Spinal cord (tissue), 10 donors: ENCODE results near the gene IFI27L2. TPM values are rescaled to one million over a fixed set of nuclear protein-coding genes. Genes with fewer than 3 reads are reported as not detected.

ENCODE experiments used
- DNase-seq, 6 donors: peaks; one replicate each; pipeline versions ENCODE4 v3.0.0 to v3.0.0-alpha.2; 2013 to 2015; ENCODE audit warnings: low spot score in 6 of 6, low read depth in 4 of 6
- H3K27ac ChIP-seq: one replicate; pipeline ENCODE4 v1.5.1; 2013; ENCODE audit warnings: low read depth, low read length, control low read depth
- H3K27me3 ChIP-seq: one replicate; pipeline ENCODE4 v1.6.1; 2013; ENCODE audit warnings: low read length; ENCODE audit not compliant: control insufficient read depth, insufficient read depth
- H3K36me3 ChIP-seq: one replicate; pipeline ENCODE4 v1.6.1; 2013; ENCODE audit warnings: low read length; ENCODE audit not compliant: control insufficient read depth, insufficient read depth
- H3K4me1 ChIP-seq: one replicate; pipeline ENCODE4 v1.6.1; 2013; ENCODE audit warnings: low read length; ENCODE audit not compliant: control insufficient read depth, insufficient read depth
- H3K4me3 ChIP-seq: one replicate; pipeline ENCODE4 v1.5.1; 2013; ENCODE audit warnings: low read depth, low read length, control low read depth
- H3K9me3 ChIP-seq: one replicate; pipeline ENCODE4 v1.6.1; 2013; ENCODE audit warnings: low read length; ENCODE audit not compliant: control insufficient read depth, insufficient read depth
- WGBS: methylation state at CpG from one replicate; pipeline ENCODE4 v1.1.5; 2013; ENCODE audit warnings: missing lambda C conversion rate; ENCODE audit not compliant: insufficient coverage; 5-methylcytosine and 5-hydroxymethylcytosine counted together
- polyA plus RNA-seq, 2 donors: library from polyadenylated mRNA; unstranded; fragments of 120-200 nt; gene quantifications; one replicate each; pipeline ENCODE4 v1.2.1, GENCODE V29; 2013; ENCODE audit not compliant: insufficient read length in 2 of 2
- total RNA-seq, 2 donors: library from RNA; depleted of rRNA in 1 of 2; stranded (reverse); fragments of 120-200 nt in 1 of 2; fragments of >200 nt in 1 of 2; gene quantifications; one replicate each; pipeline versions ENCODE4 v1.2.3 to v1.2.4, GENCODE V29; 2013 to 2014
- donor health status: healthy.

Gene IFI27L2
- total and polyA plus RNA-seq, 4 donors: 38.4 to 114 (median 103) TPM

DNA sequence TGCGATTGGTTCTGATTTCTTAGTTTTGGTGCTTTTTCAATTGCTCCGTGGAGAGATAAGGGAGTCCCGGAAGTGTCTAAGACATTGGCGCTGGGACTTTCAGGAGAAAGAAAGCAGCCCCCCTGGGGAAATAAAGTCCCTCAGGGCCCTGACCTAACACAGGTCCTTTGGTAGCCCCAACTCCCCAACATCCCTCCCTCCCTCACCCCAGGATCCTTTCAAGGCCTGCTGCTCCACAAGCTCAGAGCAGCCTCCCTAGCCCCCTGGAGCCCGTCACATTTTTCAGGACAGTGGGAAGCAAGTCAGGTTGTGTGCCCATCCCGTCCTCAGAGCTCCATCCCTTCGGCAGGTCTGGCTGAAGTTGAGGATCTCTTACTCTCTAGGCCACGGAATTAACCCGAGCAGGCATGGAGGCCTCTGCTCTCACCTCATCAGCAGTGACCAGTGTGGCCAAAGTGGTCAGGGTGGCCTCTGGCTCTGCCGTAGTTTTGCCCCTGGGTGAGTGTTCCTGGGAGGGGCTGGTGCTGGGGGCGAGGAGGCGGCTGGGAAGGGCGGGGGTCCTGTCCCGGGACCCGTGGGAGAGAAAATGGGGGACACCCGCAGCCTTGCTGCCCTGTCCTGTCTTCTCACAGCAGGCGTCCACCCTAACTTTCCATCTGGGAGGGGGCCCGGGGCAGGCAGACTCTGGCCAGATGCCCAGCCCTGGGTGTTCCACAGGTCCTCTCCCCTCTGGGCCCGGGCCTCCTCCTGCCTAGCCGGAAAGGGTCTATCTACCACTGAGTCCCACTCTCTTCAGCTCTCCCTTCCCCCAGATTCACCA, 17.9 kb downstream of the IFI27L2 start:
- H3K4me1 ChIP-seq: peaks cover 39% of the 10 kb centered on the region
- H3K36me3 ChIP-seq: no peaks in the 10 kb centered on the region
- H3K4me3 ChIP-seq: peak overlapping the region; percentile 7
- H3K9me3 ChIP-seq: no peaks in the 10 kb centered on the region
- DNase-seq: no peak
- no peaks in the 10 kb centered on the region for H3K27me3 ChIP-seq
- H3K27ac ChIP-seq: no peak overlapping the region
- WGBS: 85% methylated on average over 17 of the region's 20 CpGs

- peak within 1 kb of the TSS; percentile 54 for H3K27ac ChIP-seq
- no peaks in the 10 kb centered on the region for H3K27me3 ChIP-seq
- DNase-seq: peak in 1 of 6 donors; percentile 43
- H3K4me3 ChIP-seq: peak within 1 kb of the TSS; percentile 7
- no peaks in the 10 kb centered on the region for H3K36me3 ChIP-seq
- WGBS: 81% methylated on average over 13 of the region's 14 CpGs
- no peaks in the 10 kb centered on the region for H3K9me3 ChIP-seq
- peaks cover 34% of the 10 kb centered on the region for H3K4me1 ChIP-seq
Observed at GRCh38 chr14:94110552-94111181, 18.7 kb downstream of the IFI27L2 start, which contains the start of gene IFI27. TSS of gene IFI27 (plus strand) at chr14:94110736.

DNA sequence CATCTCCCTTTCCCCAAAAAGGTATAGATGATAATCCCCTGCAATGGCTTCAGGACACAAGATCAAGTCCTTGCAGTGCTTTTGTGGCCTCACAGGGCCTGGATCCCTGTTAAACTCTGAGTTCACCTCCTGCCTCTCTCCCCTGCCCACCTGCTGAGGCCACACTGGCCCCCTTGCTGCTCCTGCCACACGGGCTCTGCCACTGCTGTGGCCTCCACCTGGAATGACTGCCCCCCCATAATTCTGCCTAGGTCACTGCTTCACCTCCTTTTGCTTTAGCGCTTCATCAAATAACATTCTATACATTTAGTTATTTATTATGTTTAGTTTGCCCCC, 19.5 kb downstream of the IFI27L2 start:
- no peaks in the 10 kb centered on the region for H3K36me3 ChIP-seq
- no peak for DNase-seq

GRCh38 chr14:94104731-94105130, 24.7 kb downstream of the IFI27L2 start:
- Histone ChIP-seq H3K27me3 (no peaks in the 10 kb centered on the region), H3K9me3 (no peaks in the 10 kb centered on the region), H3K27ac (no peak overlapping the region), H3K4me3 (no peak overlapping the region), H3K36me3 (peaks cover 18% of the 10 kb centered on the region), H3K4me1 (peaks cover 34% of the 10 kb centered on the region)
- 58% methylated on average over 4 of the region's 10 CpGs for WGBS
- no peak for DNase-seq

More for the DNA sequence above, 19.5 kb downstream of the IFI27L2 start:
- Histone ChIP-seq H3K4me1 (peaks cover 27% of the 10 kb centered on the region), H3K27ac (no peak overlapping the region), H3K9me3 (no peaks in the 10 kb centered on the region), H3K4me3 (no peak overlapping the region), H3K27me3 (no peaks in the 10 kb centered on the region)
- 75% methylated on average over 1 of the region's 2 CpGs for WGBS

- Histone ChIP-seq H3K9me3 (no peaks in the 10 kb centered on the region), H3K4me1 (peaks cover 30% of the 10 kb centered on the region), H3K4me3 (no peak overlapping the region), H3K27ac (peak overlapping the region; percentile 71), H3K36me3 (peaks cover 23% of the 10 kb centered on the region), H3K27me3 (no peaks in the 10 kb centered on the region)
- peak in 4 of 6 donors; percentile 68 to 88 (median 78) for DNase-seq
- 56% methylated on average over 4 of the region's 7 CpGs for whole genome bisulfite sequencing
Observed at GRCh38 chr14:94103554-94104150, 25.8 kb downstream of the IFI27L2 start.

DNA sequence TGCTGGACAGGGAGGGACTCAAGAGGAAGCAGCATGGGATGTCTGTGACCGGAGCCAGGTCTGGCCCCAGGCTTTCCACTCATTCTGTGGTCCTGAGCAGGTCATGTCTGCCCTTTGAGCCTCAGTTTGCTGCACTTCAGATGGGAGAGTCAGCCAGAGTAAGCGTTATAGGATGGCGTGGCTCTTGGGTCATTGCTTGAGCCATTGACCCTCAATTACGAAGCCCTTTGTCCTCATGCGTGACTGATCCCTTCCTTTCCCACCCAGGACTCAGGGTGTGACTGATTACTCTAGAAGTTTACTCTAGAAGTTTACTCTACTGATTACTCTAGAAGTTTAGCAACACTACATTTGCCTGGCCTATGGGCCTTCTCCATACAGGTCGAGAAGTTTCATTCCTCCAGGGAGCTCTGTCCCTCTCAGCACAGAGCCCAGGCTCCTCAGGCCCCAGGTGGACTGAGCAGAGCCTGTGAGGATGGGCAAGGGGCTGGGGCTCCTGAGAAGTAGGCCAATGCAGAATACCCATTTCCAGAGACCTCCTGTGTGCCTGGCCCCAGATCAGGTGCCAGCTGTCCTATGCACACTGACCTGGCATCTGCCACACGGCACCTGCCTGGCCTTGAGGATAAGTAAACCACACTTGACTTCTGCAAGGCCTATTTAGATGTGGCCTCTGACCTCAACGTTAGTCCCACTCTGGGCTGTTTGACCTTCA, 26.5 kb downstream of the IFI27L2 start:
- Histone ChIP-seq H3K4me3 (no peak overlapping the region), H3K36me3 (peaks cover 28% of the 10 kb centered on the region), H3K27me3 (no peaks in the 10 kb centered on the region), H3K27ac (peak overlapping the region; percentile 71), H3K4me1 (peaks cover 30% of the 10 kb centered on the region), H3K9me3 (no peaks in the 10 kb centered on the region)
- 78% methylated on average over 8 of the region's 8 CpGs for WGBS
- DNase-seq: no peak

GRCh38 chr14:94101748-94102147, 27.7 kb downstream of the IFI27L2 start:
- H3K27ac ChIP-seq: no peak overlapping the region
- H3K36me3 ChIP-seq: peaks cover 33% of the 10 kb centered on the region
- H3K27me3 ChIP-seq: no peaks in the 10 kb centered on the region
- no peaks in the 10 kb centered on the region for H3K9me3 ChIP-seq
- 65% methylated on average over 7 of the region's 10 CpGs for WGBS
- peaks cover 30% of the 10 kb centered on the region for H3K4me1 ChIP-seq
- H3K4me3 ChIP-seq: no peak overlapping the region
- DNase-seq: no peak

GRCh38 chr14:94100847-94101246, 28.6 kb downstream of the IFI27L2 start:
- Histone ChIP-seq H3K4me1 (peaks cover 30% of the 10 kb centered on the region), H3K9me3 (no peaks in the 10 kb centered on the region), H3K36me3 (peaks cover 33% of the 10 kb centered on the region), H3K27me3 (no peaks in the 10 kb centered on the region), H3K27ac (no peak overlapping the region), H3K4me3 (no peak overlapping the region)
- no peak for DNase-seq
- 53% methylated on average over 3 of the region's 4 CpGs for WGBS

DNA sequence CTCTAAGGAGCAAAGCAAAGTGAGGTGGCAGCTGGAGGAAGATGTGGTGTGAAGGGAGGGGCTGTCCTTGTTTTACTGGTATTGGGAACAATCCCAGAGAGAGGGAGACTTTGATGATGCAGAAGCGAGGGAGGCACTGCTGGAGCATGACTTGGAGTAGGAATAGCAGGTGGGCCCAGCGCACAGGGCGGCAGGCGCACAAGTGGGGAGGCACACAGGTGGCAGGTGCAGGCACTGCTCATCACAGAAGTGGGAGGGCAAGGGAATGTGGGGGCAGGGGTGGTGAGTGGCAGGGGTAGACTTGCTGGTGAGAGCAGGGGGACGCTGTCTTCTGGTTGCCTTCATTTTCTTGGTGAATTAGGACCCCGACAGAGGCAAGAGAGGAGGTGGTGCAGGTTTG, 30.4 kb downstream of the IFI27L2 start:
- Histone ChIP-seq H3K9me3 (no peaks in the 10 kb centered on the region), H3K36me3 (peaks cover 33% of the 10 kb centered on the region), H3K4me1 (peaks cover 26% of the 10 kb centered on the region), H3K27me3 (no peaks in the 10 kb centered on the region), H3K4me3 (no peak overlapping the region), H3K27ac (no peak overlapping the region)
- WGBS: 63% methylated on average over 6 of the region's 6 CpGs
- DNase-seq: no peak
